Measurements from ENCODE around the gene RTP4. TPM values are rescaled to one million over a fixed set of nuclear protein-coding genes. Genes with fewer than 3 reads are reported as not detected.
A peak's percentile ranks its signal among the peaks of the same experiment; 100 is the strongest.

The RTP4 gene
- total RNA-seq: 10.9 TPM
- long read RNA-seq, partial matches to known transcripts: 0 of 4 reads
- long read RNA-seq, other reads (novel, unspliced or antisense): 1 of 4 reads

GRCh38 chr3:187368251-187369088 is at the start of gene RTP4:
Gene RTP4, plus strand, starts transcription at chr3:187368385. Its CDS starts 57 bp downstream, at chr3:187368442.
- Histone ChIP-seq H3K27me3 (ENCODE audit: low read depth) (no peaks in the 10 kb centered on the region), H3K9me3 (no peaks in the 10 kb centered on the region), H3K4me3 (peak within 1 kb of the TSS; percentile 62), H3K27ac (peak within 1 kb of the TSS; percentile 92), H3K36me3 (peaks cover 12% of the 10 kb centered on the region), H3K4me1 (peaks cover 24% of the 10 kb centered on the region)
- DNase-seq (no peak), ATAC-seq (peak; percentile 72 to 89)
- intact Hi-C loops (cut with DNase I): no loop called here
- TF ChIP-seq, protein P1, sequence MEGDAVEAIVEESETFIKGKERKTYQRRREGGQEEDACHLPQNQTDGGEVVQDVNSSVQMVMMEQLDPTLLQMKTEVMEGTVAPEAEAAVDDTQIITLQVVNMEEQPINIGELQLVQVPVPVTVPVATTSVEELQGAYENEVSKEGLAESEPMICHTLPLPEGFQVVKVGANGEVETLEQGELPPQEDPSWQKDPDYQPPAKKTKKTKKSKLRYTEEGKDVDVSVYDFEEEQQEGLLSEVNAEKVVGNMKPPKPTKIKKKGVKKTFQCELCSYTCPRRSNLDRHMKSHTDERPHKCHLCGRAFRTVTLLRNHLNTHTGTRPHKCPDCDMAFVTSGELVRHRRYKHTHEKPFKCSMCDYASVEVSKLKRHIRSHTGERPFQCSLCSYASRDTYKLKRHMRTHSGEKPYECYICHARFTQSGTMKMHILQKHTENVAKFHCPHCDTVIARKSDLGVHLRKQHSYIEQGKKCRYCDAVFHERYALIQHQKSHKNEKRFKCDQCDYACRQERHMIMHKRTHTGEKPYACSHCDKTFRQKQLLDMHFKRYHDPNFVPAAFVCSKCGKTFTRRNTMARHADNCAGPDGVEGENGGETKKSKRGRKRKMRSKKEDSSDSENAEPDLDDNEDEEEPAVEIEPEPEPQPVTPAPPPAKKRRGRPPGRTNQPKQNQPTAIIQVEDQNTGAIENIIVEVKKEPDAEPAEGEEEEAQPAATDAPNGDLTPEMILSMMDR (IDR thresholded peaks at IDR 0.05): no peak

GRCh38 chr3:187318819-187319616 is 49.2 kb upstream of the RTP4 start:
- peak; percentile 65 to 76 for ATAC-seq

DNA sequence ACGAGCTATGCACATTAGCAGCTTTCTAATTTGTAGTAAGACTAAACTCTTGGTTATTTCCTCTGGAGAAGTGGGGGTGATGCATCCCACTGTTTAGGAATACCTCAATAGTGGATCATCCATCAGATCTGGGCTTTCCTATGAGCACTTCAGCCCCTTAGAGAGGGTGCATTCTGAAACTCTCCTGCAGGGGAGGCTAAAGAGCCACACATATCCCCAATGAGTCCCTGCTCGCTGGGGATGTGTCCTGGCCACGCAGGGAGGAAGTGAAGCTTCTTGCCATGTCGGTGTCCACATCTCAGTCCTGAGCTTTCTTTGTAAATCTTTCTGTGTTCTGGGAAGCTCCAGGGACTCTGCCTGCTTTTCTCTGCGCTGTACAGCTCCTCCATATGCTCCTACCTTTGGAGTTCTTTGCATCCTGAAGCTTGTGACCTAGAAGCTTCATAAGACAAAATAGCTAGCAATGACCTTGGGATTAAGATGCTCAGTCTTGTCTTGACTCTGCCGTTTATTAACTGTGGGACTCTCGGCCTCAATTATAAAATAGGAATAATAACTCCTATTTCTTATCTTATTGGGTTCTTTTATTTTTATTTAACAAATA is 48.4 kb upstream of the RTP4 start:
- no peaks in the 10 kb centered on the region for H3K9me3 ChIP-seq
- DNase-seq (peak; percentile 72), ATAC-seq (peak; percentile 91 to 94)
- no peak overlapping the region for H3K4me3 ChIP-seq
- H3K36me3 ChIP-seq: no peaks in the 10 kb centered on the region
- peaks cover 8% of the 10 kb centered on the region for H3K4me1 ChIP-seq
- intact Hi-C loops (cut with DNase I): loop anchor here (5.0 kb wide), 1 partner anchor 358 kb away; no protein-coding TSS in a partner anchor
- TF ChIP-seq, protein P1 (IDR thresholded peaks at IDR 0.05): peak; percentile 87
- H3K27me3 ChIP-seq (ENCODE audit: low read depth): peaks cover 12% of the 10 kb centered on the region
- H3K27ac ChIP-seq: no peak overlapping the region

More at GRCh38 chr3:187318819-187319616, 49.2 kb upstream of the RTP4 start:
- Histone ChIP-seq H3K4me1 (peaks cover 8% of the 10 kb centered on the region), H3K4me3 (peak overlapping the region; percentile 42), H3K27me3 (ENCODE audit: low read depth) (peaks cover 16% of the 10 kb centered on the region), H3K36me3 (no peaks in the 10 kb centered on the region), H3K27ac (no peak overlapping the region), H3K9me3 (no peaks in the 10 kb centered on the region)
- TF ChIP-seq, protein P1 (IDR thresholded peaks at IDR 0.05): peak; percentile 85
- intact Hi-C loops (cut with DNase I): loop anchor here (5.0 kb wide), 1 partner anchor 358 kb away; no protein-coding TSS in a partner anchor
- DNase-seq: no peak

DNA sequence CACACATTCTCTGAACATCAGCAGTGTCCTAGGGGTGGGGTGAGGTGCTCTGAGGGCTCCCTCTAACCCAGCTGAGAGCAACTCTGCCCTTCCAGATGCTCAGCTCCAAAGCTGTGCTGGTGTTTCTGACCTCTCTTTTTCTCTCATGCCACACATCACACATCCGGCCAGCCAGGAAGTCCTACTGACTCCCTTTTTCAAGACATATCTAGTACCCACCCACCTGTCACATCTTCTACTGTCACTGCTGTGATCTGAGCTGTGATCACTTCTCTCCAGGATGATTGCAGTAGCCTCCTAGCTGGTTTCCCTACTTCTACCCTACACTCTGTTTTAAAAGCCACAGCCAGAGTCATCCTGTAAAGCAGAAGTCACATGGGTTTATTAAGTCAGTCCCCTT is 46.4 kb upstream of the RTP4 start:
- ATAC-seq: no peak
- H3K4me1 ChIP-seq: peaks cover 8% of the 10 kb centered on the region
- no peak for DNase-seq
- H3K9me3 ChIP-seq: no peaks in the 10 kb centered on the region
- no peaks in the 10 kb centered on the region for H3K36me3 ChIP-seq
- peaks cover 3% of the 10 kb centered on the region for H3K27me3 ChIP-seq (ENCODE audit: low read depth)
- TF ChIP-seq, protein P1 (IDR thresholded peaks at IDR 0.05): no peak
- intact Hi-C loops (cut with DNase I): no loop called here
- H3K4me3 ChIP-seq: no peak overlapping the region
- H3K27ac ChIP-seq: no peak overlapping the region

- intact Hi-C loops (cut with DNase I): no loop called here
- H3K4me3 ChIP-seq: no peak overlapping the region
- TF ChIP-seq, protein P1 (IDR thresholded peaks at IDR 0.05): no peak
Measured at GRCh38 chr3:187322291-187322690, 45.9 kb upstream of the RTP4 start.

More at GRCh38 chr3:187322291-187322690, 45.9 kb upstream of the RTP4 start:
- DNase-seq (no peak), ATAC-seq (no peak)
- Histone ChIP-seq H3K4me1 (peaks cover 8% of the 10 kb centered on the region), H3K27me3 (ENCODE audit: low read depth) (no peaks in the 10 kb centered on the region), H3K27ac (no peak overlapping the region), H3K36me3 (no peaks in the 10 kb centered on the region), H3K9me3 (no peaks in the 10 kb centered on the region)

All from lower lobe of right lung (tissue), 2 donors.